Heart left ventricle (tissue), 16 donors: ENCODE data around the gene VGF. TPM values are rescaled to one million over a fixed set of nuclear protein-coding genes. Genes with fewer than 3 reads are reported as not detected.
A peak's percentile ranks its signal among the peaks of the same experiment; 100 is the strongest.
"Not testable (repeated sequence)": the region's sequence is repeated elsewhere in the genome, so short reads cannot be mapped to it uniquely, and the experiment has no call there.

Experiments used
- ATAC-seq, 4 donors: fragments of 200-7000 bp; cut with Tn5 transposase; one replicate each; pipeline ENCODE4 v1.9.1; 2020 to 2022; ENCODE audit warnings: moderate library complexity in 4 of 4, mild to moderate bottlenecking in 3 of 4, moderate number of reproducible peaks in 1 of 4
- DNase-seq, 5 donors: peaks; one replicate each; pipeline ENCODE4 v3.0.0-alpha.2; 2020
- H3K27ac ChIP-seq, 12 donors: fragments of 200-600 bp; sonication (generic) in 4 of 12; one replicate each; pipeline versions ENCODE4 v1.5.0 to v1.8.0; 2016 to 2022; ENCODE audit warnings: mild to moderate bottlenecking in 2 of 12
- H3K27me3 ChIP-seq, 9 donors: fragments of 200-600 bp; sonication (generic) in 2 of 9; one replicate each; pipeline versions ENCODE4 v1.5.1 to v1.8.0; 2016 to 2022; ENCODE audit warnings: mild to moderate bottlenecking in 3 of 9
- H3K36me3 ChIP-seq, 9 donors: fragments of 200-600 bp; sonication (generic) in 2 of 9; one replicate each; pipeline versions ENCODE4 v1.5.0 to v1.8.0; 2018 to 2022; ENCODE audit warnings: mild to moderate bottlenecking in 2 of 9
- H3K4me1 ChIP-seq, 12 donors: fragments of 200-600 bp; sonication (generic) in 4 of 12; one replicate each; pipeline versions ENCODE4 v1.5.0 to v1.8.0; 2016 to 2022; ENCODE audit warnings: mild to moderate bottlenecking in 3 of 12
- H3K4me3 ChIP-seq, 12 donors: fragments of 200-600 bp; sonication (generic) in 4 of 12; one replicate each; pipeline versions ENCODE4 v1.5.0 to v1.8.0; 2017 to 2022; ENCODE audit warnings: mild to moderate bottlenecking in 9 of 12, moderate library complexity in 4 of 12
- H3K9me3 ChIP-seq, 12 donors: fragments of 200-600 bp; sonication (generic) in 4 of 12; one replicate each; pipeline versions ENCODE4 v1.5.0 to v1.8.0; 2016 to 2022; ENCODE audit warnings: mild to moderate bottlenecking in 1 of 12
- POLR2A ChIP-seq, 2 donors: fragments of 450-650 bp; IDR thresholded peaks; one replicate each; pipeline ENCODE4 v1.6.1; 2017; ENCODE audit warnings: antibody characterized with exemption in 2 of 2, mild to moderate bottlenecking in 2 of 2, moderate library complexity in 2 of 2
- WGBS, 4 donors: extraction: QIAGEN DNeasy Blood & Tissue Kit in 2 of 4; methylation state at CpG; one replicate each; pipeline versions ENCODE4 v1.1.5 to v1.1.7; 2013 to 2018; 5-methylcytosine and 5-hydroxymethylcytosine counted together
- intact Hi-C, 10 donors: fragments of 100-400 bp; cut with DNase I; formaldehyde crosslinking; loops; one replicate each; pipeline versions ENCODE4 v1.11.1 to v1.14.2; 2022
- polyA plus RNA-seq, 2 donors: library from polyadenylated mRNA; stranded (reverse); fragments of 200-250 nt; gene quantifications; one replicate each; pipeline ENCODE4 v1.2.3, GENCODE V29; 2013
- total RNA-seq, 9 donors: library from RNA; depleted of rRNA in 2 of 9; stranded (reverse); fragments of >200 nt in 2 of 9; fragmentation: NEBNext Ultra II Directional in 3 of 9; extraction: Animal tissue kit (Norgen Biotek cat#: 25700) in 3 of 9; gene quantifications; one replicate each; pipeline versions ENCODE4 v1.1.0 to v1.2.4, GENCODE V29; 2016 to 2023
- TF ChIP-seq, protein P1 (sequence below), 12 donors: fragments of 200-600 bp; sonication (generic) in 4 of 12; IDR thresholded peaks; one replicate each; pipeline versions ENCODE4 v1.5.0 to v1.8.0; 2018 to 2022; ENCODE audit warnings: antibody characterized with exemption in 12 of 12, mild to moderate bottlenecking in 5 of 12
- donor health status: ischemic (EF 13 %, LVEDD 7.1; RV severe dilation, severe dysfunction).
- donor health status: healthy with polysubstance abuse.
- donor health status: DM: no; HTN: yes; CAD: no.
- donor health status: DM: no; HTN: no; CAD: no.
- donor health status: ischemic (EF 25% LVEDD 6.9; RV normal size, moderate dysfunction).
- donor health status: ischemic (EF 25% LVEDD 5.7; RV mildly dilated, moderate dysfunction).
- donor health status: healthy.
- donor health status: DM: yes; HTN: yes; CAD: no.
- donor health status: ischemic (EF 35%, LVEDD 5.7; RV mildly dilated, moderate dysfunction).
- donor health status: nonischemic (EF 11% LVEDD 7.7; RV severe dilation, severe dysfunction).
- donor health status: DM: yes; HTN: yes; CAD: no.
- donor health status: PGD.
- donor health status: ischemic (EF 29% LVEDD 5.4; RV normal size, mild dysfunction).
- donor health status: nonischemic (EF 23%, LVEDD 6.1; RV moderate dilation, normal function).

VGF gene
- total and polyA plus RNA-seq, 11 donors: 0.09 to 0.19 (median 0.14) TPM; not detected in 8

GRCh38 chr7:101133621-101134398, 31.6 kb downstream of the VGF start:
- Histone ChIP-seq H3K27me3 (no peaks in the 10 kb centered on the region), H3K4me1 (peaks cover 0 to 17% (median 10%) of the 10 kb centered on the region in 12 donors), H3K27ac (no peak overlapping the region), H3K36me3 (peaks cover 0 to 41% (median 11%) of the 10 kb centered on the region in 9 donors), H3K9me3 (no peaks in the 10 kb centered on the region), H3K4me3 (no peak overlapping the region)
- intact Hi-C loops: loop anchor here in 2 of 10 donors (2.0 to 10.0 kb wide), 2 partner anchors 39 to 239 kb away; partner anchors contain the start of gene ACHE (in 1 of the 2)
- ATAC-seq: no peak
- DNase-seq: no peak
- WGBS, 4 donors: 86 to 93% (median 87%) methylated on average over 15 of the region's 15 CpGs
- TF ChIP-seq POLR2A (IDR thresholded peaks at IDR 0.05): no peak
- TF ChIP-seq, protein P1, sequence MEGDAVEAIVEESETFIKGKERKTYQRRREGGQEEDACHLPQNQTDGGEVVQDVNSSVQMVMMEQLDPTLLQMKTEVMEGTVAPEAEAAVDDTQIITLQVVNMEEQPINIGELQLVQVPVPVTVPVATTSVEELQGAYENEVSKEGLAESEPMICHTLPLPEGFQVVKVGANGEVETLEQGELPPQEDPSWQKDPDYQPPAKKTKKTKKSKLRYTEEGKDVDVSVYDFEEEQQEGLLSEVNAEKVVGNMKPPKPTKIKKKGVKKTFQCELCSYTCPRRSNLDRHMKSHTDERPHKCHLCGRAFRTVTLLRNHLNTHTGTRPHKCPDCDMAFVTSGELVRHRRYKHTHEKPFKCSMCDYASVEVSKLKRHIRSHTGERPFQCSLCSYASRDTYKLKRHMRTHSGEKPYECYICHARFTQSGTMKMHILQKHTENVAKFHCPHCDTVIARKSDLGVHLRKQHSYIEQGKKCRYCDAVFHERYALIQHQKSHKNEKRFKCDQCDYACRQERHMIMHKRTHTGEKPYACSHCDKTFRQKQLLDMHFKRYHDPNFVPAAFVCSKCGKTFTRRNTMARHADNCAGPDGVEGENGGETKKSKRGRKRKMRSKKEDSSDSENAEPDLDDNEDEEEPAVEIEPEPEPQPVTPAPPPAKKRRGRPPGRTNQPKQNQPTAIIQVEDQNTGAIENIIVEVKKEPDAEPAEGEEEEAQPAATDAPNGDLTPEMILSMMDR (IDR thresholded peaks at IDR 0.05): no peak

DNA sequence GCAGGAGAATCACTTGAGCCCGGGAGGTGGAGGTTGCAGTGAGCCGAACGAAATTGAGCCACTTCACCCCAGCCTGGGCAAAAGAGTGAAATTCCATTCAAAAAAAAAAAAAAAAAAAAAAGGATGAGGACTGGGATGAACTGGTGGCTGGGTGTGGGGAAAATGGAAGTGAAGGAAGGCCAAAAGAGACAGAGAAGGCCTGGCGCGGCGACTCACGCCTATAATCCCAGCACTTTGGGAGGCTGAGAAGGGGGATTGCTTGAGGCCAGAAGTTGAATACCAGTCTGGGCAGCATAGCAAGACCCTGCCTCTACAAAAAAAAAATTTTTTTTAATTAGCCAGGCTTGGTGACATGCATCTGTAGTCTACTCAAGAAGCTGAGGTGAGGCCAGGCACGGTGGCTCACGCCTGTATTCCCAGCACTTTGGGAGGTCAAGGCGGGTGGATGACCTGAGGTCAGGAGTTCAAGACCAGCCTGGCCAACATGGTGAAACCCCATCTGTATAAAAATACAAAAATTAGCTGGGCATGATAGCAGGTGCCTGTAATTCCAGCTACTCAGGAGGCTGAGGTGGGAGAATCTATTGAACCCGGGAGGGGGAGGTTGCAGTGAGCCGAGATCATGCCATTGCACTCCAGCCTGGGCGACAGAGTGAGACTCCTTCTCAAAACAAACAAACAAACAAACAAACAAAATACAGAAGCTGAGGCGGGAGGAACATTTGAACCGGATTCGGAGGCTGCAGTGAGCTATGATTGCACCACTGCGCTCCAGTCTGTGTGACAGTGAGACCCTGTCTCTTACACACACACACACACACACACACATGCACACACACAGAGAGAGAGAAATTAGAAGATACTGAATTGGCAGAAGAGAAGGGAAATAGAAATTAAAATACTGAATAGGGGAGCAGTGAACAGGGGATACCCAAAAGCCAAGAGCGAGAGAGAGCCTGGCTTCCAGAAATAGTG, 32.5 kb downstream of the VGF start:
- not testable (repeated sequence) for H3K9me3 ChIP-seq, H3K27me3 ChIP-seq, H3K4me3 ChIP-seq, ATAC-seq, DNase-seq, H3K27ac ChIP-seq
- intact Hi-C loops: loop anchor here in 1 of 10 donors (10.0 kb wide), 1 partner anchor 238 kb away; the partner anchor contains the start of gene ACHE
- H3K4me1 ChIP-seq: peaks cover 0 to 15% (median 5%) of the 10 kb centered on the region in 12 donors
- H3K36me3 ChIP-seq: peaks cover 0 to 41% (median 11%) of the 10 kb centered on the region in 9 donors
- 86 to 95% (median 90%) methylated on average over 18 of the region's 18 CpGs for WGBS, 4 donors

DNA sequence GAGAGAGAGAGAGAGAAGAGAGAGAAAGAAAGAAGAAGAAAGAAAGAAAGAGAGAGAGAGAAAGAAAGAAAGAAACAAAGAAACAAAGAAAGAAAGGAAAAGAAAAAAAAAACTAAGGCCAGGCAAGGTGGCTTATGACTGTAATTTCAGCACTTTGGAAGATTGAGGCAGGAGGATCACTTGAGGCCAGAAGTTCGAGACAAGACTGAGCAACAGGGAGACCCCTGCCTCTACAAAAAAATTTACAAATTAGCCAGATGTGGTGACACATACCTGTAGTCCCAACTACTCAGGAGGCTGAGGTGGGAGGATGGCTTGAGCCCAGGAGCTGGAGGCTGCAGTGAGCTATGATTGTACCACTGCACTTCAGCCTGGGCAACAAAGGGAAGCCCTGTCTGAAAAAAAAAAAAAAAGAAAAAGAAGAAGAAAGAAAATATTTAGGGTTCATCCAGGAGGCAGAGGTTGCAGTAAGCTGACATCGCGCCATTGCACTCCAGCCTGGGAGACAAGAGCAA, 35.7 kb downstream of the VGF start:
- Histone ChIP-seq H3K4me1 (peaks cover 3 to 40% (median 28%) of the 10 kb centered on the region in 12 donors), H3K9me3 (no peaks in the 10 kb centered on the region), H3K36me3 (peaks cover 0 to 24% (median 6%) of the 10 kb centered on the region in 9 donors), H3K4me3 (no peak overlapping the region), H3K27ac (no peak overlapping the region), H3K27me3 (no peaks in the 10 kb centered on the region)
- no peak for ATAC-seq
- intact Hi-C loops: loop anchor here in 1 of 10 donors (10.0 kb wide), 1 partner anchor 235 kb away; the partner anchor contains the start of gene ACHE
- no peak for DNase-seq
- 95 to 98% (median 96%) methylated on average over 3 of the region's 3 CpGs for WGBS, 4 donors
- no peak for TF ChIP-seq POLR2A (IDR thresholded peaks at IDR 0.05)
- TF ChIP-seq, protein P1 (IDR thresholded peaks at IDR 0.05): no peak

DNA sequence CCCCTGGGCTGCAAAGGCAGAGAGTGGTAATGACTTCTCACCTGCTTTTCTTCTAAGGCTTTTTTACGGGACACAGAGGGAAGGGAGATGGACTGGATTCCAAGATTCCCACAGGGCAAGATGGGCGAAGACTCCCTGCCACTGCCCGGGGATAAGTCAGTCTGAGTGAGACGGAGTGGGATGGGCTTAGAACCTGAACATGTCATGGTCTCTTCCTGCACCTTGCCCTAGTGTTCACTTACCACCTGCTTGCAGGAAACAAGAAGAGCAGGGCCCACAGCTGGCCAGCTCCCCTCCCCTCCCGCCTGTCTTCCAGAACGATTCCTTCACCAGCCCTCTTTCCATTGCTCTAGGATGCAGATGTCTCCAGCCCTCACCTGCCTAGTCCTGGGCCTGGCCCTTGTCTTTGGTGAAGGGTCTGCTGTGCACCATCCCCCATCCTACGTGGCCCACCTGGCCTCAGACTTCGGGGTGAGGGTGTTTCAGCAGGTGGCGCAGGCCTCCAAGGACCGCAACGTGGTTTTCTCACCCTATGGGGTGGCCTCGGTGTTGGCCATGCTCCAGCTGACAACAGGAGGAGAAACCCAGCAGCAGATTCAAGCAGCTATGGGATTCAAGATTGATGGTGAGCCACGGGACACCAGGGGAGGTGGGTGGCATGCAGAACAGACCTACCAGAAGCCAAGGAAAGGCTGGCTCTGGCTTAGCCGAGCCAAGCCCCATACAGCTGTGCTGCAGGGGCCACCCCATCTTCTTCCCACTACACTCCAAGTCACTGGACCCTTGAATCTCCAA, 37.1 kb downstream of the VGF start:
- Histone ChIP-seq H3K27ac (peak overlapping the region in 1 of 12 donors; percentile 72), H3K4me3 (peak overlapping the region in 8 of 12 donors; percentile 19 to 58 (median 47)), H3K27me3 (no peaks in the 10 kb centered on the region), H3K36me3 (peaks cover 0 to 16% (median 6%) of the 10 kb centered on the region in 9 donors), H3K9me3 (no peaks in the 10 kb centered on the region), H3K4me1 (peaks cover 3 to 52% (median 32%) of the 10 kb centered on the region in 12 donors)
- no peak for DNase-seq
- intact Hi-C loops: no loop called here
- WGBS, 4 donors: 84 to 91% (median 88%) methylated on average over 11 to 14 of the region's 14 CpGs
- no peak for TF ChIP-seq POLR2A (IDR thresholded peaks at IDR 0.05)
- TF ChIP-seq, protein P1 (IDR thresholded peaks at IDR 0.05): no peak
- ATAC-seq: no peak
